ENCODE measurements around the gene ST3GAL6. TPM values are rescaled to one million over a fixed set of nuclear protein-coding genes. Genes with fewer than 3 reads are reported as not detected.

The ST3GAL6 gene
- total RNA-seq, 1 experiment from 2014 or later = 3.2 TPM

- TF ChIP-seq, protein P1, sequence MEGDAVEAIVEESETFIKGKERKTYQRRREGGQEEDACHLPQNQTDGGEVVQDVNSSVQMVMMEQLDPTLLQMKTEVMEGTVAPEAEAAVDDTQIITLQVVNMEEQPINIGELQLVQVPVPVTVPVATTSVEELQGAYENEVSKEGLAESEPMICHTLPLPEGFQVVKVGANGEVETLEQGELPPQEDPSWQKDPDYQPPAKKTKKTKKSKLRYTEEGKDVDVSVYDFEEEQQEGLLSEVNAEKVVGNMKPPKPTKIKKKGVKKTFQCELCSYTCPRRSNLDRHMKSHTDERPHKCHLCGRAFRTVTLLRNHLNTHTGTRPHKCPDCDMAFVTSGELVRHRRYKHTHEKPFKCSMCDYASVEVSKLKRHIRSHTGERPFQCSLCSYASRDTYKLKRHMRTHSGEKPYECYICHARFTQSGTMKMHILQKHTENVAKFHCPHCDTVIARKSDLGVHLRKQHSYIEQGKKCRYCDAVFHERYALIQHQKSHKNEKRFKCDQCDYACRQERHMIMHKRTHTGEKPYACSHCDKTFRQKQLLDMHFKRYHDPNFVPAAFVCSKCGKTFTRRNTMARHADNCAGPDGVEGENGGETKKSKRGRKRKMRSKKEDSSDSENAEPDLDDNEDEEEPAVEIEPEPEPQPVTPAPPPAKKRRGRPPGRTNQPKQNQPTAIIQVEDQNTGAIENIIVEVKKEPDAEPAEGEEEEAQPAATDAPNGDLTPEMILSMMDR (IDR thresholded peaks at IDR 0.05; ENCODE audit: unreplicated experiment) = no peak
- H3K36me3 Mint-ChIP-seq (ENCODE audit: insufficient read depth, unreplicated experiment) = peaks cover 62% of the 10 kb centered on the region
- H3K4me1 Mint-ChIP-seq (ENCODE audit: low read depth, unreplicated experiment) = peaks cover 10% of the 10 kb centered on the region
- H3K27me3 Mint-ChIP-seq (ENCODE audit: unreplicated experiment) = no peaks in the 10 kb centered on the region
- no peak overlapping the region for H3K27ac Mint-ChIP-seq (ENCODE audit: unreplicated experiment)
- intact Hi-C loops (cut with micrococcal nuclease; ENCODE audit: unreplicated experiment) = no loop called here
- no TSS peak for BruUV-seq (replicated peaks)
- CTCF ChIA-PET = no interaction called here
- no peak for DNase-seq
- peaks cover 3% of the 10 kb centered on the region for H3K9me3 Mint-ChIP-seq (ENCODE audit: low read depth, unreplicated experiment)
- H3K4me3 Mint-ChIP-seq (ENCODE audit: low read depth, unreplicated experiment) = no peak overlapping the region
These were observed 42.4 kb downstream of the ST3GAL6 start for GRCh38 chr3:98805571-98805970.

DNA sequence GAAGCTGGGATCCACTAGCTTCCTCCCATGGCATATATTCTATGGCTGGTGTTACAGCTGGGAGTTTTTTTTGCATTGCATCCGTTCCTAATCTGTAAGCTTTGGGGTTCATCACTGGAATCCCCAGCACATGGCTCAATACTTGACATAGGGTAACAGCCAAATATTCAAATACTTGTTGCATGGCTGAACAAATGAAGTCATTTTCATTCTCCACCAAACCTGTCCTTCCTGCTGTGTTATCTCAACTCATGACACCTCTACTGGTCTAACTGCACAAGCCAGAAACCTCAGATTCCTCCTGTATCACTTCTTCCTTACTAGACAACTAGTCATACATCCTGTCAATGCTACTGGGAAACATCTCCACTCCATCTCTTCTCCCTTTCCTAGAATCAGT, 43.4 kb downstream of the ST3GAL6 start:
- no peaks in the 10 kb centered on the region for H3K27me3 Mint-ChIP-seq (ENCODE audit: unreplicated experiment)
- DNase-seq = no peak
- H3K27ac Mint-ChIP-seq (ENCODE audit: unreplicated experiment) = no peak overlapping the region
- peaks cover 10% of the 10 kb centered on the region for H3K4me1 Mint-ChIP-seq (ENCODE audit: low read depth, unreplicated experiment)
- peaks cover 3% of the 10 kb centered on the region for H3K9me3 Mint-ChIP-seq (ENCODE audit: low read depth, unreplicated experiment)
- BruUV-seq (replicated peaks) = no TSS peak
- peaks cover 60% of the 10 kb centered on the region for H3K36me3 Mint-ChIP-seq (ENCODE audit: insufficient read depth, unreplicated experiment)
- CTCF ChIA-PET = no interaction called here
- no peak overlapping the region for H3K4me3 Mint-ChIP-seq (ENCODE audit: low read depth, unreplicated experiment)
- TF ChIP-seq, protein P1 (IDR thresholded peaks at IDR 0.05; ENCODE audit: unreplicated experiment) = no peak
- intact Hi-C loops (cut with micrococcal nuclease; ENCODE audit: unreplicated experiment) = no loop called here

GRCh38 chr3:98807011-98807410, 43.9 kb downstream of the ST3GAL6 start:
- no peaks in the 10 kb centered on the region for H3K27me3 Mint-ChIP-seq (ENCODE audit: unreplicated experiment)
- intact Hi-C loops (cut with micrococcal nuclease; ENCODE audit: unreplicated experiment) = no loop called here
- H3K36me3 Mint-ChIP-seq (ENCODE audit: insufficient read depth, unreplicated experiment) = peaks cover 57% of the 10 kb centered on the region
- peaks cover 10% of the 10 kb centered on the region for H3K4me1 Mint-ChIP-seq (ENCODE audit: low read depth, unreplicated experiment)
- TF ChIP-seq, protein P1 (IDR thresholded peaks at IDR 0.05; ENCODE audit: unreplicated experiment) = no peak
- H3K27ac Mint-ChIP-seq (ENCODE audit: unreplicated experiment) = no peak overlapping the region
- H3K9me3 Mint-ChIP-seq (ENCODE audit: low read depth, unreplicated experiment) = peaks cover 3% of the 10 kb centered on the region
- no peak for DNase-seq
- CTCF ChIA-PET = no interaction called here
- BruUV-seq (replicated peaks) = no TSS peak
- no peak overlapping the region for H3K4me3 Mint-ChIP-seq (ENCODE audit: low read depth, unreplicated experiment)

DNA sequence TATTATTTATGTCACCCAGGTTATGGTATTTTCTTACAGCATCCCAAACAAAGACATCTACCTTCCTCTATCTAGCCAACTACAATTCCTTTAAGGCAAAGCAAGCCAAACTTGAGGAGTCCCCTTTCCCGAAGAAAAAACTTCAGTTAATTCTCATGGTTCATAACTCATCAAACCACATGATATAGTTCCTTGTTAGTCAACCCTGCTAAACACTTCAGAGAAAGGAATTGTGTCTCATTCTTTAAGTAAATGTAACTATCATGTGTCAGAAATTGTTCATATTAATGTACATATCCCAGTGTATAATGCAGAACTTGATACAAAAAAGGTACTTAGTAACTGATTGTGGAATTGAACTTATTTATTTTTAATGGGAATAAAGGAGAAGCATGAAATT, 44.4 kb downstream of the ST3GAL6 start:
- CTCF ChIA-PET = no interaction called here
- intact Hi-C loops (cut with micrococcal nuclease; ENCODE audit: unreplicated experiment) = no loop called here
- Mint-ChIP-seq H3K9me3 (ENCODE audit: low read depth, unreplicated experiment) (peaks cover 3% of the 10 kb centered on the region), H3K36me3 (ENCODE audit: insufficient read depth, unreplicated experiment) (peaks cover 57% of the 10 kb centered on the region), H3K27me3 (ENCODE audit: unreplicated experiment) (no peaks in the 10 kb centered on the region), H3K4me3 (ENCODE audit: low read depth, unreplicated experiment) (no peak overlapping the region), H3K27ac (ENCODE audit: unreplicated experiment) (no peak overlapping the region), H3K4me1 (ENCODE audit: low read depth, unreplicated experiment) (peaks cover 10% of the 10 kb centered on the region)
- TF ChIP-seq, protein P1 (IDR thresholded peaks at IDR 0.05; ENCODE audit: unreplicated experiment) = no peak
- no TSS peak for BruUV-seq (replicated peaks)
- DNase-seq = no peak
